Measurements from ENCODE around the gene UTS2R. TPM values are rescaled to one million over a fixed set of nuclear protein-coding genes. Genes with fewer than 3 reads are reported as not detected.

The UTS2R gene
- total RNA-seq, 1 donor: not detected

- no peaks in the 10 kb centered on the region for H3K36me3 ChIP-seq (ENCODE audit: insufficient read depth, low read length)
- no peak overlapping the region for H3K4me2 ChIP-seq (ENCODE audit: insufficient read depth, low read length)
- H3K27ac ChIP-seq (ENCODE audit: low read depth, low read length): no peak overlapping the region
- no peaks in the 10 kb centered on the region for H3K9me3 ChIP-seq (ENCODE audit: low read depth, low read length)
- DNase-seq (ENCODE audit: insufficient read length, low spot score, missing footprints): peak; percentile 82
- no peak overlapping the region for H2AFZ ChIP-seq (ENCODE audit: low read length)
- no peak overlapping the region for H3K4me3 ChIP-seq (ENCODE audit: insufficient read depth, low read length)
- H3K27me3 ChIP-seq (ENCODE audit: insufficient read depth, low read length): peaks cover 24% of the 10 kb centered on the region
- H3K79me2 ChIP-seq (ENCODE audit: insufficient read depth, low read length): no peaks in the 10 kb centered on the region
- H3K4me1 ChIP-seq (ENCODE audit: insufficient read depth, low read length): no peaks in the 10 kb centered on the region
- H4K20me1 ChIP-seq (ENCODE audit: insufficient read depth, low read length): no peaks in the 10 kb centered on the region
- no peak for TF ChIP-seq CTCF (IDR thresholded peaks at IDR 0.05; ENCODE audit: extremely low read depth, low read depth, low read length)
Measured at GRCh38 chr17:82348866-82349265, 22.7 kb upstream of the UTS2R start.

GRCh38 chr17:82349287-82349701, 22.3 kb upstream of the UTS2R start:
- Histone ChIP-seq H2AFZ (ENCODE audit: low read length) (no peak overlapping the region), H3K27ac (ENCODE audit: low read depth, low read length) (no peak overlapping the region), H3K4me1 (ENCODE audit: insufficient read depth, low read length) (no peaks in the 10 kb centered on the region), H3K4me3 (ENCODE audit: insufficient read depth, low read length) (no peak overlapping the region), H4K20me1 (ENCODE audit: insufficient read depth, low read length) (no peaks in the 10 kb centered on the region), H3K79me2 (ENCODE audit: insufficient read depth, low read length) (no peaks in the 10 kb centered on the region), H3K36me3 (ENCODE audit: insufficient read depth, low read length) (no peaks in the 10 kb centered on the region), H3K4me2 (ENCODE audit: insufficient read depth, low read length) (no peak overlapping the region), H3K9me3 (ENCODE audit: low read depth, low read length) (no peaks in the 10 kb centered on the region), H3K27me3 (ENCODE audit: insufficient read depth, low read length) (peaks cover 24% of the 10 kb centered on the region)
- DNase-seq (ENCODE audit: insufficient read length, low spot score, missing footprints): peak; percentile 71
- no peak for TF ChIP-seq CTCF (IDR thresholded peaks at IDR 0.05; ENCODE audit: extremely low read depth, low read depth, low read length)

GRCh38 chr17:82350182-82351030, 21.2 kb upstream of the UTS2R start:
- Histone ChIP-seq H3K4me1 (ENCODE audit: insufficient read depth, low read length) (no peaks in the 10 kb centered on the region), H3K4me2 (ENCODE audit: insufficient read depth, low read length) (no peak overlapping the region), H3K36me3 (ENCODE audit: insufficient read depth, low read length) (no peaks in the 10 kb centered on the region), H3K27me3 (ENCODE audit: insufficient read depth, low read length) (peaks cover 28% of the 10 kb centered on the region), H3K9me3 (ENCODE audit: low read depth, low read length) (no peaks in the 10 kb centered on the region), H3K27ac (ENCODE audit: low read depth, low read length) (no peak overlapping the region), H4K20me1 (ENCODE audit: insufficient read depth, low read length) (no peaks in the 10 kb centered on the region), H2AFZ (ENCODE audit: low read length) (no peak overlapping the region), H3K4me3 (ENCODE audit: insufficient read depth, low read length) (no peak overlapping the region), H3K79me2 (ENCODE audit: insufficient read depth, low read length) (no peaks in the 10 kb centered on the region)
- DNase-seq (ENCODE audit: insufficient read length, low spot score, missing footprints): peak; percentile 44
- TF ChIP-seq CTCF (IDR thresholded peaks at IDR 0.05; ENCODE audit: extremely low read depth, low read depth, low read length): no peak

- Histone ChIP-seq H3K9me3 (ENCODE audit: low read depth, low read length) (no peaks in the 10 kb centered on the region), H3K27ac (ENCODE audit: low read depth, low read length) (no peak overlapping the region), H3K36me3 (ENCODE audit: insufficient read depth, low read length) (no peaks in the 10 kb centered on the region), H2AFZ (ENCODE audit: low read length) (no peak overlapping the region), H3K27me3 (ENCODE audit: insufficient read depth, low read length) (peaks cover 33% of the 10 kb centered on the region), H3K4me2 (ENCODE audit: insufficient read depth, low read length) (no peak overlapping the region), H3K79me2 (ENCODE audit: insufficient read depth, low read length) (no peaks in the 10 kb centered on the region), H4K20me1 (ENCODE audit: insufficient read depth, low read length) (no peaks in the 10 kb centered on the region), H3K4me1 (ENCODE audit: insufficient read depth, low read length) (no peaks in the 10 kb centered on the region), H3K4me3 (ENCODE audit: insufficient read depth, low read length) (no peak overlapping the region)
- peak; percentile 52 for DNase-seq (ENCODE audit: insufficient read length, low spot score, missing footprints)
- TF ChIP-seq CTCF (IDR thresholded peaks at IDR 0.05; ENCODE audit: extremely low read depth, low read depth, low read length): no peak
Measured at GRCh38 chr17:82351254-82351712, 20.3 kb upstream of the UTS2R start.
